Stimulated activated CD4-positive, alpha-beta T cell treated with anti-CD3 and anti-CD28 coated beads, Interleukin-1b, Interleukin-23, amount 100 ng/mL, for 1 hour (primary cell): ENCODE measurements around the gene REEP5.
"Not testable (repeated sequence)": the region's sequence is repeated elsewhere in the genome, so short reads cannot be mapped to it uniquely, and the experiment has no call there.

Experiments
- DNase-seq, 2 donors: peaks; one replicate each; pipeline ENCODE4 v3.0.0-alpha.2; 2020; ENCODE audit warnings: low read depth in 2 of 2

REEP5 gene

DNA sequence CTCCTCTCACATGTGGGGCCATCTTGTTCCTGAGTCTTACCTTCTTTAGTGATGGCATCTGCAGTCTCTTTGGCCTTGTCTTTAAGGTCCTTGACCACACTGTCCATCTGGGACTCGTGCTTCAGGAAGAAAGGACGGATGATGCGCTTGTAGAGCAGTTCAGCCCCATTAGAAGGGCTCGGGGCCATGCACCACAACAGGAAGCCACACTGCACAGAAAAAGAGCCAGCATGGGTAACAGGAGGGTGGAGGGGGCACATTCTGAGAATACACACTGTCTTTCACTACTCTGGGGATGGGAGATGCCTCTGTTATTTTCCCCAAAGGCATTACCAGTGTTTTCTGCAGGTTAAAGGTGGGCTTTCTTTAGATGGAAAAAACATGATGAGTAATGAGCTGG lies 35.1 kb downstream of the REEP5 start:
- no peak for DNase-seq

GRCh38 chr5:112885001-112885400 lies 37.0 kb downstream of the REEP5 start:
- DNase-seq, result no peak

DNA sequence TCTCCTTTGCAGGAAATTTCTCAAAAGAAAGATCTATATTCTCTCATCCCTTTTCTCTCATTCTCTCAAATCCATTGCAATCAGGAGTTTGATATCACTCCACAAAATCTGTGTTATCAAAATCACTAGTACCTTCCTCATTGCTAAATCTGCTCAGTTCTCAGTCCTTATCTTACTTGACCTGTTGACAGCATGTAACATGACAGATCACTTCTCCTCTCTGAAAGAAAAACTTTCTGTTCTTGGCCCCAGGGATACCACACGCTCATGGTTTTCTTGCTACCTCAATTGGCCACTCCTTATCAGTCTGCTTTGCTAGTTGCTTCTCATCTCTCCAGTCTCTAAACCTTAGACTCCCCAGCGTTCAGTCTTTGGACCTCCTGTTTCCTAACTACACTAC lies 38.8 kb downstream of the REEP5 start:
- no peak for DNase-seq

DNA sequence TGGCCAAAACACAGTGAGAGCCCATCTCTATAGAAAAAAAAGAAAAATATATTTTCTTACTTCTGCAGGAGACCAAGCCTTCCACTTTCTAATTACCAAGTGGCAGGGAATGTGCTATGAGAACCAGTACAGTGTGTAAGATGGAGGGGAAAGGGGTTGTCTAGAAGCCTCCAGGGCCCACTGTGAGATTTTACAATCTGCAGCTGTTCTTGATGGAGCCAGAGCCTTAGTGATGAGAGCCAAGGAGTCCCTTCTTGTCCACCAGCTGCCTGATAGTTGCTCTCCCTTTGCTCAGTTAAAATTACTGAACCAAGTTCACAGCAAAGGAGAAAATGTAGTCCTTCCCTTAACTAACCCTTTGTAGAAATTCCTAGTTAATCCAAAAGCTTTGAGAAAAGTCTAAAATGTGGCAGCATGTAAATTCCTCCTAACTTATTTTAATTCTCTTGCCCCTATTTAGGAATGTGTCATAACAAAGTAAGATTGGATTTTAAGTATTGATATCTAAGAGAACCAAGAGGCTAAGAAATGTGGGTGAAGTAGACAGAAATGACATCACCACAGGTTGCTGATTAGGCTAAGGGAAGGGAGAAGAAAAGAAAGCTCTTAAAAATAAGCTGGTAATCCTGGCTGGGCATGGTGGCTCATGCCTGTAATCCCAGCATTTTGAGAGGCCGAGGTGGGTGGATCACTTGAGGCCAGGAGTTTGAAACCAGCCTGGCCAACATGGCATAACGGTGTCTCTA lies 41.6 kb downstream of the REEP5 start:
- no peak for DNase-seq

GRCh38 chr5:112878760-112879159 lies 43.3 kb downstream of the REEP5 start:
- DNase-seq, result peak; percentile 14 to 17

DNA sequence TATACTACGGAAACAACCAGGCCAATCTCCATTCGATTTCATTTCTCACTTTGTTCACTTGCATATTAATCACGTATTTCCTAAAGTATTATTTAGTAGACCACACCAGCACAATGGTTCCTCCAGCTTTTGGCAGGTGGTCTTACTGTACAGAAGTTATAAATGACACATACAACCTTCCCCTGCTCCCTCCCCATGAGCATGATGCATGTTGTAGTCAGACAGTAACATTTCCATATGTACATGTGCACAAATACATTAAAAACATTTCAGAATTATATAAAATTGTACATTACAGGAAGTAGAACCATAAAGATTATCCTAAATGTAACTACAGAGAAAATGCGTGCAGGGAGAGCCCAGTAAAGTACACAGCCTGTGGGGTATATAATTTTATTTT lies 43.9 kb downstream of the REEP5 start:
- no peak for DNase-seq

- DNase-seq, result no peak
Observed at GRCh38 chr5:112876362-112876761, 45.7 kb downstream of the REEP5 start.

- DNase-seq, result no peak
Observed at GRCh38 chr5:112870966-112871365, 51.1 kb downstream of the REEP5 start.

DNA sequence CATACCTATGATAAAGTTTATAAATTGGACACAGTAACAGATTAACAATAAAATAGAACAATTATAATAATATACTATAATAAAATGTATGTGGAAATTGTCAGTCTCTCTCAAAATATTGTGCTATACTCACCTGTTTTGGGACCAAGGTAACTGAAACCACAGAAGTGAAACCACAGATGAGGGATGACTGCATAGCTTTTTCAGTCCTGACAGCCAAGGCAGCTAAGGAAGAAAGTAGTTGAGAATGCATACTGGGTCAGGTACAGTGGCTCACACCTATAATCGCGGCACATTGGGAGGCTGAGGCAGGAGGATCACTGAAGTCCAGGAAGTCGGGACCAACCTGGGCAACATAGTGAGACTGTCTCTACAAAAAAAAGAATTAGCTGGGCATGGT lies 52.1 kb downstream of the REEP5 start:
- no peak for DNase-seq

DNA sequence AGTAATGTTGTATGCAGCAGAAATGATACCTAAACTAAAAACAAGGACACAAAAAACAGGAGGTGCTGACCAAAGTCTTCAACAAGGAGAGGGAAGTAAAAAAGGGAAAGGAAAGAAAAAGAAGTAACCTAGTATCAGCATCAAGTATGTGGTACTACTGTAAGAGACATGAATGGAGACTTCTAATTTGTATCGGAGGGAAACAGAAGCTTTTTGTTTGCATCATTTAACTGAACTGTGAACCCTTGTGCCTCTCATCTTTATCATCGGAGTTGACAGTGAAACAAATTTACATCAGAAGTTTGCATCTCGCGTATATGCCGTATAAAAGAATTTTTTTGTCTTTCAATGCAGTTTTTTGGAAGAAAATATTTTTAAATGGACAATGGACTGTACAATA lies 54.6 kb downstream of the REEP5 start:
- DNase-seq, result no peak

- DNase-seq, result no peak
Observed at GRCh38 chr5:112866739-112867138, 55.3 kb downstream of the REEP5 start.

DNA sequence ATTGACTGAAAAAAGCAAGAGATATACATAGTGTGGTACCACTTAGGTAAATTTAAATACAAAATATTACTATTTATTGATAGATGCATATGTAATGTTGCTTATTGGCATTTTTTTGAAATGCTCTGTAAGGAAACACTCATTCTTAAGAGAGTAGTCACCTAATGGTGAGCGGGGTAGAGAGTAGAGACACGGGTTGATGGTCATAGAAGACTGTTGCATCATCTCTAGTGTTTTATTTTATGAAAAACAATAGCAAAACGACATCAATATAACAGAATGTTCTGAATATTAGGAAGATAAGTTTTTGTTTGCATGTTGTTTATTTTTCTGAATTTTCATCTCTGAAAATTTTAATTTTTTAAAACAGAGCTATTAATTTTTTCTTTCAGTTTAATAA lies 56.9 kb downstream of the REEP5 start:
- DNase-seq, result no peak

DNA sequence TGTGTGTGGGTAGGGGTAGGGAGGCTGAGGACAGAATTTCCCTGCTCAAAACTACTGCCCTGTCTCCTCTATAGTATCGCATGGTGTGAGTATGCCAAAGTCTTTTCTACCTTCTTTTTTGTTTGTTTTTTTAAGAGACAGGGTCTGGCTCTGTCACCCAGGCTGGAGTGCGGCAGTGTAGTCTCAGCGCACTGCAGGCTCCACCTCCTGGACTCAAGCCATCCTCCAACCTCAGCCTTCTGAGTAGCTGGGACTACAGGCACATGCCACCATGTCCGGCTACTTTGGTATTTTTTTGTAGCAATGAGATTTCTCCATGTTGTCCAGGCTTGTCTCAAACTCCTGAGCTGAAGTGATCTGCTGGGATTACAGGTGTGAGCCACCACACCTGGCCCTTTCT lies 58.5 kb downstream of the REEP5 start:
- DNase-seq, result no peak

DNA sequence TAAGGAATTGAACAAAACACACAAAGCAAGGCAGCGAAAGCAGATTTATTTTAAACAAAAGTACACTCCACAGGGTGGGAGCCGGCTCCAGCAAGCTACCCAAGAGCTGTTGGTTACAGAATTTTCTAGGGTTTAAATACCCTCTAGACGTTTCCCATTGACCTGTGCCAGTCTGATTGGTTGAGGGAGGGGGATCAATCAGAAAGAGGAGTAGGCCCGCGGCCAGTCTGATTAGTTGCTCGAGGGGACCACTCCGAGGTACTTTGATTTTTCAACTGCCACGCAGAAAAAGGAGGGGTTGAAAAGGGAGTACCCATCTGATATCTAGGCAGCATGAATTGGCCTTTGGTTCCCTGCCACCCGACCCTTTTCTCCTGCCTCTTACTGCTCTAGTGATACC lies 59.9 kb downstream of the REEP5 start:
- DNase-seq, result no peak

GRCh38 chr5:112861638-112861985 lies 60.4 kb downstream of the REEP5 start:
- DNase-seq, result no peak

DNA sequence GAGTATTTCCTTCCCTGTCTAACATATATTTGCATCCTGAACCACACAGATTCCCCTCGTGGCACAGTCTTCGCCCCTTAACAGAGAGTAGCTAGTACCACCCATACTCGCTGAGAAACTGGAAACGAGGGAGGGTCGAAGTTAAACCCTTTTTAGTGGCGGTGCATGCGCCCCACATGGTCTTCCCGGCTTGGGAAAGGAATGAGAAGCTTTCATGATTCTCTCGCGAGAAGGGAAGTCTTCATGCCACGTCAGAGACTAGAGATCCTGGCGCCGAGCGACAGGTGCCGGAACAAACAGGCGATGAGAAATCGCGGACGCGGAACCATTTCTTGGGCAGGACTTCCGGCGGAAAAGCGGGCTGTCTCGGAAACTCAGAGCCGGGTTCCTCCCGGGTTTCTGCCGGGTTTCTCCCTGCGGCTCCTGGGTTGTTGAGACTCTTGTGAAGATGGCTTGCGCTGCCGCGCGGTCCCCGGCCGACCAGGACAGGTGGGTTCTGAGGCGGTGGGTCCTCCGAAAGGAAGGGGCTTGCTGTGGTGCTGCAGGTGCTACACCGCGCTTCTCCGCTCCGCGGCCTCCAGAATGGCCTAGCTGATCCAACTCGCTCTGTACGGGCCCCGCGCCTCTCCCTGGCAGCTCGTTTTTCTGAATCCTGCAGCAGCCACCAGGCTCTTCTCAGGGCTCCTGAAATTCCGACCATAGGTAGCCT lies 60.9 kb downstream of the REEP5 start, which contains the start of gene SRP19:
Gene SRP19 (plus strand): TSS at position 359 of the 709 bp plus-strand sequence. CDS start 90 bp downstream, at position 449.
- peak; percentile 62 to 71 for DNase-seq

- not testable (repeated sequence) for DNase-seq
Observed at GRCh38 chr5:112860571-112860928, 61.5 kb downstream of the REEP5 start.

DNA sequence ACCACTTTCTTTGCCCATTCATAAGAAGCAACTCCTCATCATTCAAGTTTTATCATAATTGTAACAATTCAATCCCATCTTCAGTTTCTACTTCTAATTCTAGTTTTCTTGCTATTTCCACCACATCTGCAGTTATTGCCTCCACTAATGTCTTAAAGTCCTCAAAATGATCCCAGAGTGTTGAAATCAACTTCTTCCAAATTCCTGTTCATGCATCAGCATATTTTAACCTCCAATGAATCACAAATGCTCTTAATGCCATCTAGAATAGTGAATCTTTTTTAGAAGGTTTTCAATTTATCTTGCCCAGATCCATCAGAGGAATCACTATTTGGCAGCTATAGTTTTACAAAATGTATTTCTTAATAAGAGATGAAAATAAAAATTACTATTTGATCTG lies 64.2 kb downstream of the REEP5 start:
- no peak for DNase-seq

- DNase-seq, result no peak
Observed at GRCh38 chr5:112854651-112855050, 67.4 kb downstream of the REEP5 start.

GRCh38 chr5:112849912-112850311 lies 72.1 kb downstream of the REEP5 start:
- DNase-seq, result no peak

DNA sequence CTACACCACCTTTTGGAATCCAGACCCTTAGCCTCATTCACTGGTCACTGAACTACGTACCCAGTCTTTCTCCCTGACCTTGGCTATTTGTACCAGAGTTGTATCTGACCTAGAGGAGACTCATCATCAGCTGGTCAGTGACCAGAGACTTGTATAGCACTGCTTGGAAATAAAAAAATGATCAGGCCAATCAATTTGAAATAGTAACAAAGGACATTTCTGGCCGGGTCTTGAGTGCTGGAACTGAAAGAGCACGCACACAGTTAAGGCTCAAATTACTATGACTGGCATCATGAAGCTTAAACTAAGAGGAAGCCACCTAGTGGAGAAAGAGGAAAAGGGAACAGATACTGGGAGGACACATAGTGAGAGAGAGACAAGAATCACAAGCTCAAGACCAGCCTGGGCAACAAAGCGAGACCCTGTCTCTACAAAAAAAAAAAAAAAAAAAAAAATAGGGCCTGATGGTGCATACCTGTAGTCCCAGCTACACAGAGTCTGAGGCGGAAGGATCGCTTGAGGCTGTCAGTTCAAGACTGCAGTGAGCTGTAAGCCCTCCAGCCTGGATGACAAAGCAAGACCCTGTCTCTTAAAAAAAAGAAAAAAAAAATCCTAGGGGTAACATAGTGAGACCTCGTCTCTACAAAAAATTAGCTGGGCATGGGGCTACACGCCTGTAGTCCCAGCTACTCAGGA lies 73.8 kb downstream of the REEP5 start:
- no peak for DNase-seq

GRCh38 chr5:112847306-112847705 lies 74.7 kb downstream of the REEP5 start:
- DNase-seq, result no peak

GRCh38 chr5:112846556-112846955 lies 75.5 kb downstream of the REEP5 start:
- DNase-seq, result no peak
